ENCODE results near the gene SASH1.

- TF ChIP-seq POLR2A (IDR thresholded peaks at IDR 0.05) (no peak), CTCF (IDR thresholded peaks at IDR 0.05) (no peak)
Measured at GRCh38 chr6:148436466-148436865, 93.8 kb downstream of the SASH1 start.

All from heart left ventricle (tissue), 13 donors.